C4-2B (cell line): ENCODE data around the gene KIF2B.

Source experiments
- CTCF ChIP-seq: fragments of 450-650 bp; conservative IDR thresholded peaks from 2 replicates; pipeline ENCODE4 v1.5.1; 2017; ENCODE audit warnings: mild to moderate bottlenecking
- ZFX ChIP-seq: fragments of 450-650 bp; IDR thresholded peaks from 2 replicates; pipeline ENCODE4 v1.6.1; 2017

DNA sequence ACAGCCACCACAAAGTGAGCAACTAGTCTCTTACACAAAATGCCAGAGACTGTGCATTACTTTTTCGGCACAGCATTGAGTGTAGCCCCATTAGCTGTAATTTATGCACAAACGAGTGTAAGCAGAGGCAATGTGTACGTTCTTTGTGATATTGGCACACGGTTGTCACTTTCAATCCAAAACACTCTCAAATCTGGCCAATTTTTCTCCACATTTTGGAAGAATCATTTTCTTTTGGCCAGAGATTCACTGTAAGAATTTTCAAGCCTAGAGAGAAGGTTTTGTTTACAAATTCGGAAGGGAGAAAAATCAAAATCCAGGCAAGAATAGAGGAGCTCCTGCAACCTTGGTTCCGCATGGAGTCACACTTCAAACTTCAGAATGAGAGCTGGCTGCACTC is 15.4 kb upstream of the KIF2B start:
- TF ChIP-seq CTCF: no peak
- TF ChIP-seq ZFX: no peak
